LHCN-M2 (cell line): ENCODE results near the gene ARHGAP9. TPM values are rescaled to one million over a fixed set of nuclear protein-coding genes. Genes with fewer than 3 reads are reported as not detected.
A peak's percentile ranks its signal among the peaks of the same experiment; 100 is the strongest.

ENCODE experiments used
- DNase-seq: peaks from one replicate; pipeline ENCODE4 v3.0.0-alpha.2; 2012; ENCODE audit warnings: low read depth
- total RNA-seq: library from RNA; depleted of rRNA; stranded (reverse); fragments of >200 nt; gene quantifications from 2 replicates; pipeline ENCODE4 v1.2.3, GENCODE V29; 2014

ARHGAP9 gene
- total RNA-seq, 1 experiment from 2014 or later: 0.23 TPM

- no peak for DNase-seq
These were observed 5.8 kb downstream of the ARHGAP9 start for GRCh38 chr12:57473886-57474285.

- DNase-seq: no peak
These were observed 6.3 kb downstream of the ARHGAP9 start for GRCh38 chr12:57473392-57473791.

GRCh38 chr12:57472391-57472790 is 7.3 kb downstream of the ARHGAP9 start:
- no peak for DNase-seq

- no peak for DNase-seq
These were observed 8.0 kb downstream of the ARHGAP9 start for GRCh38 chr12:57471661-57472060.

- no peak for DNase-seq
These were observed 8.6 kb downstream of the ARHGAP9 start for GRCh38 chr12:57470970-57471656.

- DNase-seq: no peak
These were observed 9.2 kb downstream of the ARHGAP9 start for GRCh38 chr12:57470286-57470969.

- no peak for DNase-seq
These were observed 10.1 kb downstream of the ARHGAP9 start for GRCh38 chr12:57469296-57470164.

- no peak for DNase-seq
These were observed 11.8 kb downstream of the ARHGAP9 start for GRCh38 chr12:57467915-57468314.

- DNase-seq: no peak
These were observed 12.3 kb downstream of the ARHGAP9 start for GRCh38 chr12:57467212-57467874.

GRCh38 chr12:57465747-57466505 is 13.7 kb downstream of the ARHGAP9 start:
- no peak for DNase-seq

GRCh38 chr12:57465030-57465746 is 14.5 kb downstream of the ARHGAP9 start:
- DNase-seq: no peak

GRCh38 chr12:57464569-57464968 is 15.1 kb downstream of the ARHGAP9 start:
- no peak for DNase-seq

GRCh38 chr12:57462912-57463253 is 16.8 kb downstream of the ARHGAP9 start:
- DNase-seq: no peak

- peak; percentile 87 for DNase-seq
These were observed 17.3 kb downstream of the ARHGAP9 start for GRCh38 chr12:57462251-57462911.

- peak; percentile 48 for DNase-seq
These were observed 17.8 kb downstream of the ARHGAP9 start for GRCh38 chr12:57461917-57462250.

GRCh38 chr12:57461276-57461916 is 18.3 kb downstream of the ARHGAP9 start:
- DNase-seq: peak; percentile 45

- DNase-seq: no peak
These were observed 18.8 kb downstream of the ARHGAP9 start for GRCh38 chr12:57460841-57461275.

GRCh38 chr12:57460468-57460784 is 19.2 kb downstream of the ARHGAP9 start:
- no peak for DNase-seq

GRCh38 chr12:57459750-57460467 is 19.8 kb downstream of the ARHGAP9 start, which contains the start of gene GLI1:
GLI1 (plus strand) TSS chr12:57459785; CDS start chr12:57463692, 3,907 bp downstream.
- DNase-seq: no peak
